Measurements from ENCODE around the gene PCARE. TPM values are rescaled to one million over a fixed set of nuclear protein-coding genes. Genes with fewer than 3 reads are reported as not detected.

PCARE gene
- total and polyA plus RNA-seq, 4 donors: not detected

GRCh38 chr2:29100564-29100963 lies 26.2 kb upstream of the PCARE start (continued):
- TF ChIP-seq CTCF (IDR thresholded peaks at IDR 0.05; ENCODE audit: low read depth, low read length, missing input control) (no peak), SP1 (IDR thresholded peaks at IDR 0.05) (no peak), FOXA2 (IDR thresholded peaks at IDR 0.05) (no peak)
- TF ChIP-seq, protein P1, sequence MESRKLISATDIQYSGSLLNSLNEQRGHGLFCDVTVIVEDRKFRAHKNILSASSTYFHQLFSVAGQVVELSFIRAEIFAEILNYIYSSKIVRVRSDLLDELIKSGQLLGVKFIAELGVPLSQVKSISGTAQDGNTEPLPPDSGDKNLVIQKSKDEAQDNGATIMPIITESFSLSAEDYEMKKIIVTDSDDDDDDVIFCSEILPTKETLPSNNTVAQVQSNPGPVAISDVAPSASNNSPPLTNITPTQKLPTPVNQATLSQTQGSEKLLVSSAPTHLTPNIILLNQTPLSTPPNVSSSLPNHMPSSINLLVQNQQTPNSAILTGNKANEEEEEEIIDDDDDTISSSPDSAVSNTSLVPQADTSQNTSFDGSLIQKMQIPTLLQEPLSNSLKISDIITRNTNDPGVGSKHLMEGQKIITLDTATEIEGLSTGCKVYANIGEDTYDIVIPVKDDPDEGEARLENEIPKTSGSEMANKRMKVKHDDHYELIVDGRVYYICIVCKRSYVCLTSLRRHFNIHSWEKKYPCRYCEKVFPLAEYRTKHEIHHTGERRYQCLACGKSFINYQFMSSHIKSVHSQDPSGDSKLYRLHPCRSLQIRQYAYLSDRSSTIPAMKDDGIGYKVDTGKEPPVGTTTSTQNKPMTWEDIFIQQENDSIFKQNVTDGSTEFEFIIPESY (IDR thresholded peaks at IDR 0.05): no peak

GRCh38 chr2:29097569-29097968 lies 23.2 kb upstream of the PCARE start:
- Histone ChIP-seq H3K9ac (ENCODE audit: low read depth in 1 of 2, low read length in 2 of 2) (no peak overlapping the region), H3K4me1 (ENCODE audit: control insufficient read depth in 4 of 4, insufficient read depth in 4 of 4, low read length in 3 of 4) (no peaks in the 10 kb centered on the region), H3K9me3 (ENCODE audit: control insufficient read depth in 4 of 4, low read length in 3 of 4) (no peaks in the 10 kb centered on the region), H3K27ac (ENCODE audit: low read depth in 1 of 2, low read length in 2 of 2) (no peak overlapping the region), H3K4me3 (ENCODE audit: low read depth in 1 of 3, low read length in 3 of 3) (no peak overlapping the region), H3K27me3 (ENCODE audit: control insufficient read depth in 4 of 4, insufficient read depth in 4 of 4, low read length in 3 of 4) (no peaks in the 10 kb centered on the region), H3K36me3 (ENCODE audit: control insufficient read depth in 4 of 4, insufficient read depth in 3 of 4, low read depth in 1 of 4, low read length in 3 of 4) (no peaks in the 10 kb centered on the region)
- WGBS: 78% methylated on average over 6 of the region's 6 CpGs
- DNase-seq (ENCODE audit: low spot score): no peak
- TF ChIP-seq FOXA1 (IDR thresholded peaks at IDR 0.05) (no peak), NR2F2 (IDR thresholded peaks at IDR 0.05) (no peak), HNF4G (IDR thresholded peaks at IDR 0.05) (no peak), HNF4A (conservative IDR thresholded peaks at IDR 0.05) (no peak), RAD21 (IDR thresholded peaks at IDR 0.05) (no peak), SP1 (IDR thresholded peaks at IDR 0.05) (no peak), RXRA (IDR thresholded peaks at IDR 0.05) (no peak), FOXA2 (IDR thresholded peaks at IDR 0.05) (no peak)
- TF ChIP-seq, protein P2, sequence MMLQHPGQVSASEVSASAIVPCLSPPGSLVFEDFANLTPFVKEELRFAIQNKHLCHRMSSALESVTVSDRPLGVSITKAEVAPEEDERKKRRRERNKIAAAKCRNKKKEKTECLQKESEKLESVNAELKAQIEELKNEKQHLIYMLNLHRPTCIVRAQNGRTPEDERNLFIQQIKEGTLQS (IDR thresholded peaks at IDR 0.05): no peak

DNA sequence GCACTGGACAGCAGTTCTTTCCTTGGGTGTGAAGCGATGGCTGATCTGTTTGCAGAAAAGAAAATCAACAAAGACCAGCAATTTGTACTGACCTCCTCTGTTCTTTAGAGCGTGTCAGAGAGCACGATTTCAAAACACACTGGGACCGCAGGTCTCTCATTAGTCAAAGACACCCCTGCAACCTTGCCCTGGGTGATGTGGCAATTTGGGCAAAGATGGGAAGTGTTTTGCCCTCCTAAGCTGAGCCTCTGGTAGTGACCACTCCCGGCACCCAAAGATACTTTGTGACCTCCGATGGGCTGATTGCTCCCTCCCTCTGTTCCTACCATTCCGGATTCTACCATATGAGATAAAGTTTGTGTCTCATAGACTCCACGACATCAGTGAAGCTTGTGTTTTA lies 22.6 kb upstream of the PCARE start:
- Histone ChIP-seq H3K27me3 (ENCODE audit: control insufficient read depth in 4 of 4, insufficient read depth in 4 of 4, low read length in 3 of 4) (no peaks in the 10 kb centered on the region), H3K4me3 (ENCODE audit: low read depth in 1 of 3, low read length in 3 of 3) (no peak overlapping the region), H3K9ac (ENCODE audit: low read depth in 1 of 2, low read length in 2 of 2) (no peak overlapping the region), H3K4me1 (ENCODE audit: control insufficient read depth in 4 of 4, insufficient read depth in 4 of 4, low read length in 3 of 4) (no peaks in the 10 kb centered on the region), H3K9me3 (ENCODE audit: control insufficient read depth in 4 of 4, low read length in 3 of 4) (no peaks in the 10 kb centered on the region), H3K36me3 (ENCODE audit: control insufficient read depth in 4 of 4, insufficient read depth in 3 of 4, low read depth in 1 of 4, low read length in 3 of 4) (no peaks in the 10 kb centered on the region), H3K27ac (ENCODE audit: low read depth in 1 of 2, low read length in 2 of 2) (no peak overlapping the region)
- WGBS: 79% methylated on average over 8 of the region's 8 CpGs
- no peak for DNase-seq (ENCODE audit: low spot score)
- no peak for TF ChIP-seq TAF1 (conservative IDR thresholded peaks at IDR 0.05)
- TF ChIP-seq YY1 (IDR thresholded peaks at IDR 0.05): no peak
- TF ChIP-seq NR2F2 (IDR thresholded peaks at IDR 0.05): no peak
- TF ChIP-seq, protein P2 (IDR thresholded peaks at IDR 0.05): no peak
- TF ChIP-seq HNF4G (IDR thresholded peaks at IDR 0.05): no peak
- TF ChIP-seq JUND (IDR thresholded peaks at IDR 0.05): no peak
- no peak for TF ChIP-seq SP1 (IDR thresholded peaks at IDR 0.05)
- no peak for TF ChIP-seq GABPA (IDR thresholded peaks at IDR 0.05 in 1 of 2, conservative IDR thresholded peaks at IDR 0.05 in 1 of 2)
- TF ChIP-seq RXRA (IDR thresholded peaks at IDR 0.05): no peak
- no peak for TF ChIP-seq RAD21 (IDR thresholded peaks at IDR 0.05)
- no peak for TF ChIP-seq FOXA2 (IDR thresholded peaks at IDR 0.05)
- no peak for TF ChIP-seq FOXA1 (IDR thresholded peaks at IDR 0.05)
- no peak for TF ChIP-seq EGR1 (IDR thresholded peaks at IDR 0.05; ENCODE audit: low read depth in 2 of 2)
- no peak for TF ChIP-seq CTCF (IDR thresholded peaks at IDR 0.05; ENCODE audit: low read depth, low read length, missing input control)
- no peak for TF ChIP-seq MAX (IDR thresholded peaks at IDR 0.05)
- TF ChIP-seq, protein P1 (IDR thresholded peaks at IDR 0.05): no peak
